Neural cell (in vitro differentiated cells): Measurements from ENCODE around the gene APOL4.

ENCODE experiments used
- POLR2AphosphoS5 ChIP-seq: IDR thresholded peaks from 2 replicates; pipeline ENCODE4 v1.6.1; 2012
- TF ChIP-seq, protein P1 (sequence below): fragments of 450-650 bp; IDR thresholded peaks from 2 replicates; pipeline ENCODE4 v1.5.1; 2014; ENCODE audit warnings: antibody characterized with exemption, mild to moderate bottlenecking, moderate library complexity; ENCODE audit not compliant: poor library complexity, severe bottlenecking
- TF ChIP-seq, protein P2 (sequence below): IDR thresholded peaks from 2 replicates; pipeline ENCODE4 v1.6.1; 2012; ENCODE audit warnings: borderline replicate concordance

- TF ChIP-seq, protein P1, sequence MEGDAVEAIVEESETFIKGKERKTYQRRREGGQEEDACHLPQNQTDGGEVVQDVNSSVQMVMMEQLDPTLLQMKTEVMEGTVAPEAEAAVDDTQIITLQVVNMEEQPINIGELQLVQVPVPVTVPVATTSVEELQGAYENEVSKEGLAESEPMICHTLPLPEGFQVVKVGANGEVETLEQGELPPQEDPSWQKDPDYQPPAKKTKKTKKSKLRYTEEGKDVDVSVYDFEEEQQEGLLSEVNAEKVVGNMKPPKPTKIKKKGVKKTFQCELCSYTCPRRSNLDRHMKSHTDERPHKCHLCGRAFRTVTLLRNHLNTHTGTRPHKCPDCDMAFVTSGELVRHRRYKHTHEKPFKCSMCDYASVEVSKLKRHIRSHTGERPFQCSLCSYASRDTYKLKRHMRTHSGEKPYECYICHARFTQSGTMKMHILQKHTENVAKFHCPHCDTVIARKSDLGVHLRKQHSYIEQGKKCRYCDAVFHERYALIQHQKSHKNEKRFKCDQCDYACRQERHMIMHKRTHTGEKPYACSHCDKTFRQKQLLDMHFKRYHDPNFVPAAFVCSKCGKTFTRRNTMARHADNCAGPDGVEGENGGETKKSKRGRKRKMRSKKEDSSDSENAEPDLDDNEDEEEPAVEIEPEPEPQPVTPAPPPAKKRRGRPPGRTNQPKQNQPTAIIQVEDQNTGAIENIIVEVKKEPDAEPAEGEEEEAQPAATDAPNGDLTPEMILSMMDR = no peak
- TF ChIP-seq POLR2AphosphoS5 = no peak
- TF ChIP-seq, protein P2, sequence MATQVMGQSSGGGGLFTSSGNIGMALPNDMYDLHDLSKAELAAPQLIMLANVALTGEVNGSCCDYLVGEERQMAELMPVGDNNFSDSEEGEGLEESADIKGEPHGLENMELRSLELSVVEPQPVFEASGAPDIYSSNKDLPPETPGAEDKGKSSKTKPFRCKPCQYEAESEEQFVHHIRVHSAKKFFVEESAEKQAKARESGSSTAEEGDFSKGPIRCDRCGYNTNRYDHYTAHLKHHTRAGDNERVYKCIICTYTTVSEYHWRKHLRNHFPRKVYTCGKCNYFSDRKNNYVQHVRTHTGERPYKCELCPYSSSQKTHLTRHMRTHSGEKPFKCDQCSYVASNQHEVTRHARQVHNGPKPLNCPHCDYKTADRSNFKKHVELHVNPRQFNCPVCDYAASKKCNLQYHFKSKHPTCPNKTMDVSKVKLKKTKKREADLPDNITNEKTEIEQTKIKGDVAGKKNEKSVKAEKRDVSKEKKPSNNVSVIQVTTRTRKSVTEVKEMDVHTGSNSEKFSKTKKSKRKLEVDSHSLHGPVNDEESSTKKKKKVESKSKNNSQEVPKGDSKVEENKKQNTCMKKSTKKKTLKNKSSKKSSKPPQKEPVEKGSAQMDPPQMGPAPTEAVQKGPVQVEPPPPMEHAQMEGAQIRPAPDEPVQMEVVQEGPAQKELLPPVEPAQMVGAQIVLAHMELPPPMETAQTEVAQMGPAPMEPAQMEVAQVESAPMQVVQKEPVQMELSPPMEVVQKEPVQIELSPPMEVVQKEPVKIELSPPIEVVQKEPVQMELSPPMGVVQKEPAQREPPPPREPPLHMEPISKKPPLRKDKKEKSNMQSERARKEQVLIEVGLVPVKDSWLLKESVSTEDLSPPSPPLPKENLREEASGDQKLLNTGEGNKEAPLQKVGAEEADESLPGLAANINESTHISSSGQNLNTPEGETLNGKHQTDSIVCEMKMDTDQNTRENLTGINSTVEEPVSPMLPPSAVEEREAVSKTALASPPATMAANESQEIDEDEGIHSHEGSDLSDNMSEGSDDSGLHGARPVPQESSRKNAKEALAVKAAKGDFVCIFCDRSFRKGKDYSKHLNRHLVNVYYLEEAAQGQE = no peak
Observed at GRCh38 chr22:36147196-36147791, 54.3 kb downstream of the APOL4 start.
